ENCODE results near the gene PPP2R5A. TPM values are rescaled to one million over a fixed set of nuclear protein-coding genes. Genes with fewer than 3 reads are reported as not detected.

PPP2R5A gene
- total and polyA plus RNA-seq, 2 of the 8 experiments (the other 6 are each of a cell fraction or from before 2014, with no cell fraction given) = 14.6 to 36.3 TPM

DNA sequence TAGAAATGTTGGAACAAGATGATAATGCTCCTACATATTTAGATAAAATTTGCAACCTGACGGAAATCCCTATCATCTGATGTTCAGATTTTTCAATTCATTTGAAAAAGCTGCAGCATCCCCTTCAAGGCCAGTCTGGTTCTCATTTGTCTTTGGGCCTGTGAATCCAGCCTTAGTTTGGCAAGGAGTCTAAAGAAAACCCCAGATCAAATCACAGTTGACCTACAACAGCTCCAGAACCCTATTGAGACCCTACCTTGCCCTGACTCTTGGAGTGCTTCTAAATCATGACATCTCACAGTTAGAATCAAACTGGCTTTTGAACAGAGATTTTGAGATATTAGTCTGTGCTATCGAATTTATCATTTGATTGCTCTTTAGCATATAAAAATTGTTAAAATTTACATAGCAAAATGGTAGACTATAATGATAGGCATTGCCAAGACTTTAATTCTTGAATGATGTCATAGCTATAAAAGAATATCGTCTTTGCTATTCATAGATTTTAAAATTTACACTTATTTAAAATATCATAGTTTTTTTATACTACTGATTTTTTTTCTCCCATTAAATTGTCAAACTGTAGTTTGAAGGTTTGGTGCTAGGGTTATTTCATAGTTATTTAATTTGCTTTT, 2.2 kb downstream of the PPP2R5A start (continued):
- TF ChIP-seq CEBPB (IDR thresholded peaks at IDR 0.05; ENCODE audit: low read depth, low read length) (no peak), CBX8 (IDR thresholded peaks at IDR 0.05; ENCODE audit: borderline replicate concordance, low read depth, low read length) (no peak), POU5F1 (IDR thresholded peaks at IDR 0.05; ENCODE audit: low read depth, low read length) (no peak), HDAC2 (IDR thresholded peaks at IDR 0.05; ENCODE audit: borderline replicate concordance in 1 of 2, low read depth in 2 of 2, low read length in 2 of 2) (no peak), KDM1A (IDR thresholded peaks at IDR 0.05; ENCODE audit: borderline replicate concordance, low read length) (no peak), EGR1 (IDR thresholded peaks at IDR 0.05; ENCODE audit: borderline replicate concordance, low read depth, low read length) (no peak), PHF8 (conservative IDR thresholded peaks at IDR 0.05; ENCODE audit: low read depth, low read length) (no peak)
- TF ChIP-seq, protein P1, sequence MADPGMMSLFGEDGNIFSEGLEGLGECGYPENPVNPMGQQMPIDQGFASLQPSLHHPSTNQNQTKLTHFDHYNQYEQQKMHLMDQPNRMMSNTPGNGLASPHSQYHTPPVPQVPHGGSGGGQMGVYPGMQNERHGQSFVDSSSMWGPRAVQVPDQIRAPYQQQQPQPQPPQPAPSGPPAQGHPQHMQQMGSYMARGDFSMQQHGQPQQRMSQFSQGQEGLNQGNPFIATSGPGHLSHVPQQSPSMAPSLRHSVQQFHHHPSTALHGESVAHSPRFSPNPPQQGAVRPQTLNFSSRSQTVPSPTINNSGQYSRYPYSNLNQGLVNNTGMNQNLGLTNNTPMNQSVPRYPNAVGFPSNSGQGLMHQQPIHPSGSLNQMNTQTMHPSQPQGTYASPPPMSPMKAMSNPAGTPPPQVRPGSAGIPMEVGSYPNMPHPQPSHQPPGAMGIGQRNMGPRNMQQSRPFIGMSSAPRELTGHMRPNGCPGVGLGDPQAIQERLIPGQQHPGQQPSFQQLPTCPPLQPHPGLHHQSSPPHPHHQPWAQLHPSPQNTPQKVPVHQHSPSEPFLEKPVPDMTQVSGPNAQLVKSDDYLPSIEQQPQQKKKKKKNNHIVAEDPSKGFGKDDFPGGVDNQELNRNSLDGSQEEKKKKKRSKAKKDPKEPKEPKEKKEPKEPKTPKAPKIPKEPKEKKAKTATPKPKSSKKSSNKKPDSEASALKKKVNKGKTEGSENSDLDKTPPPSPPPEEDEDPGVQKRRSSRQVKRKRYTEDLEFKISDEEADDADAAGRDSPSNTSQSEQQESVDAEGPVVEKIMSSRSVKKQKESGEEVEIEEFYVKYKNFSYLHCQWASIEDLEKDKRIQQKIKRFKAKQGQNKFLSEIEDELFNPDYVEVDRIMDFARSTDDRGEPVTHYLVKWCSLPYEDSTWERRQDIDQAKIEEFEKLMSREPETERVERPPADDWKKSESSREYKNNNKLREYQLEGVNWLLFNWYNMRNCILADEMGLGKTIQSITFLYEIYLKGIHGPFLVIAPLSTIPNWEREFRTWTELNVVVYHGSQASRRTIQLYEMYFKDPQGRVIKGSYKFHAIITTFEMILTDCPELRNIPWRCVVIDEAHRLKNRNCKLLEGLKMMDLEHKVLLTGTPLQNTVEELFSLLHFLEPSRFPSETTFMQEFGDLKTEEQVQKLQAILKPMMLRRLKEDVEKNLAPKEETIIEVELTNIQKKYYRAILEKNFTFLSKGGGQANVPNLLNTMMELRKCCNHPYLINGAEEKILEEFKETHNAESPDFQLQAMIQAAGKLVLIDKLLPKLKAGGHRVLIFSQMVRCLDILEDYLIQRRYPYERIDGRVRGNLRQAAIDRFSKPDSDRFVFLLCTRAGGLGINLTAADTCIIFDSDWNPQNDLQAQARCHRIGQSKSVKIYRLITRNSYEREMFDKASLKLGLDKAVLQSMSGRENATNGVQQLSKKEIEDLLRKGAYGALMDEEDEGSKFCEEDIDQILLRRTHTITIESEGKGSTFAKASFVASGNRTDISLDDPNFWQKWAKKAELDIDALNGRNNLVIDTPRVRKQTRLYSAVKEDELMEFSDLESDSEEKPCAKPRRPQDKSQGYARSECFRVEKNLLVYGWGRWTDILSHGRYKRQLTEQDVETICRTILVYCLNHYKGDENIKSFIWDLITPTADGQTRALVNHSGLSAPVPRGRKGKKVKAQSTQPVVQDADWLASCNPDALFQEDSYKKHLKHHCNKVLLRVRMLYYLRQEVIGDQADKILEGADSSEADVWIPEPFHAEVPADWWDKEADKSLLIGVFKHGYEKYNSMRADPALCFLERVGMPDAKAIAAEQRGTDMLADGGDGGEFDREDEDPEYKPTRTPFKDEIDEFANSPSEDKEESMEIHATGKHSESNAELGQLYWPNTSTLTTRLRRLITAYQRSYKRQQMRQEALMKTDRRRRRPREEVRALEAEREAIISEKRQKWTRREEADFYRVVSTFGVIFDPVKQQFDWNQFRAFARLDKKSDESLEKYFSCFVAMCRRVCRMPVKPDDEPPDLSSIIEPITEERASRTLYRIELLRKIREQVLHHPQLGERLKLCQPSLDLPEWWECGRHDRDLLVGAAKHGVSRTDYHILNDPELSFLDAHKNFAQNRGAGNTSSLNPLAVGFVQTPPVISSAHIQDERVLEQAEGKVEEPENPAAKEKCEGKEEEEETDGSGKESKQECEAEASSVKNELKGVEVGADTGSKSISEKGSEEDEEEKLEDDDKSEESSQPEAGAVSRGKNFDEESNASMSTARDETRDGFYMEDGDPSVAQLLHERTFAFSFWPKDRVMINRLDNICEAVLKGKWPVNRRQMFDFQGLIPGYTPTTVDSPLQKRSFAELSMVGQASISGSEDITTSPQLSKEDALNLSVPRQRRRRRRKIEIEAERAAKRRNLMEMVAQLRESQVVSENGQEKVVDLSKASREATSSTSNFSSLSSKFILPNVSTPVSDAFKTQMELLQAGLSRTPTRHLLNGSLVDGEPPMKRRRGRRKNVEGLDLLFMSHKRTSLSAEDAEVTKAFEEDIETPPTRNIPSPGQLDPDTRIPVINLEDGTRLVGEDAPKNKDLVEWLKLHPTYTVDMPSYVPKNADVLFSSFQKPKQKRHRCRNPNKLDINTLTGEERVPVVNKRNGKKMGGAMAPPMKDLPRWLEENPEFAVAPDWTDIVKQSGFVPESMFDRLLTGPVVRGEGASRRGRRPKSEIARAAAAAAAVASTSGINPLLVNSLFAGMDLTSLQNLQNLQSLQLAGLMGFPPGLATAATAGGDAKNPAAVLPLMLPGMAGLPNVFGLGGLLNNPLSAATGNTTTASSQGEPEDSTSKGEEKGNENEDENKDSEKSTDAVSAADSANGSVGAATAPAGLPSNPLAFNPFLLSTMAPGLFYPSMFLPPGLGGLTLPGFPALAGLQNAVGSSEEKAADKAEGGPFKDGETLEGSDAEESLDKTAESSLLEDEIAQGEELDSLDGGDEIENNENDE (IDR thresholded peaks at IDR 0.05; ENCODE audit: insufficient replicate concordance, low read length) = no peak
